Type B pancreatic cell (in vitro differentiated cells): Measurements from ENCODE around the gene ZYG11B. TPM values are rescaled to one million over a fixed set of nuclear protein-coding genes. Genes with fewer than 3 reads are reported as not detected.
"Not testable (repeated sequence)": the region's sequence is repeated elsewhere in the genome, so short reads cannot be mapped to it uniquely, and the experiment has no call there.

Experiments
- DNase-seq: peaks from one replicate; pipeline ENCODE4 v3.0.0; 2021; ENCODE audit warnings: mixed read lengths; ENCODE audit not compliant: unreplicated experiment; ENCODE audit errors: extremely low spot score
- H3K27ac Mint-ChIP-seq: 2 replicates; pipeline ENCODE4 v1.8.0; 2021; ENCODE audit warnings: mild to moderate bottlenecking, mixed read lengths
- H3K27me3 Mint-ChIP-seq: 2 replicates; pipeline ENCODE4 v1.8.0; 2021; ENCODE audit warnings: mixed read lengths
- H3K36me3 Mint-ChIP-seq: 2 replicates; pipeline ENCODE4 v1.8.0; 2021; ENCODE audit warnings: mixed read lengths
- H3K4me1 Mint-ChIP-seq: one replicate; pipeline ENCODE4 v1.8.0; 2021; ENCODE audit warnings: mixed read lengths; ENCODE audit not compliant: unreplicated experiment
- H3K4me3 Mint-ChIP-seq: 2 replicates; pipeline ENCODE4 v1.8.0; 2021; ENCODE audit warnings: mild to moderate bottlenecking, mixed read lengths
- H3K9me3 Mint-ChIP-seq: 2 replicates; pipeline ENCODE4 v1.8.0; 2021; ENCODE audit warnings: mixed read lengths
- total RNA-seq: library from RNA; stranded (reverse); gene quantifications from 2 replicates; pipeline ENCODE4 v1.2.1, GENCODE V29; 2021; ENCODE audit warnings: low replicate concordance
- TF ChIP-seq, protein P1 (sequence below): fragments of 200-600 bp; sonication (generic); conservative IDR thresholded peaks from 2 replicates; pipeline ENCODE4 v1.5.0; 2021; ENCODE audit warnings: antibody characterized with exemption, mild to moderate bottlenecking

Gene ZYG11B
- total RNA-seq, 1 donor from 2014 or later, result 32.3 TPM

DNA sequence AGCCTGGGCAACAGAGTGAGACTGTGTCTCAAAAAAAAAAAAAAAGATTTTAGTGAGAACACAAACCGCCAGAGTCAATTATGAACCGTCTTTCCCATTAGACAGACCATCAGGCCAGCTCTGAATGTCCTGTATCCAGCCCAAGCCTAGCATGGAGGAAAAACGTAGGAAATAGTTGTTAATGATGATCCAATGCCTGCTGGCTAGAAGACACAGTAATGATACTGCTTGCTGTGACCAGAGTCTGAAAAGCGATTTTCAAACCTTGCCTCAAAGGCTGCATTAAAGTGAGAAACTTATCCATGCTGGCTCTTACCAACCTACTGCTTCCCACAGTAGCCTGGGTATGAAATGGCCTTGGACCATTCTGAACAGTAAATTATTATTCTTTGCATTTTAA lies 45.1 kb upstream of the ZYG11B start:
- Mint-ChIP-seq H3K4me1 (peaks cover 21% of the 10 kb centered on the region), H3K36me3 (peaks cover 2% of the 10 kb centered on the region), H3K27ac (no peak overlapping the region), H3K9me3 (no peaks in the 10 kb centered on the region), H3K27me3 (no peaks in the 10 kb centered on the region), H3K4me3 (no peak overlapping the region)
- TF ChIP-seq, protein P1, sequence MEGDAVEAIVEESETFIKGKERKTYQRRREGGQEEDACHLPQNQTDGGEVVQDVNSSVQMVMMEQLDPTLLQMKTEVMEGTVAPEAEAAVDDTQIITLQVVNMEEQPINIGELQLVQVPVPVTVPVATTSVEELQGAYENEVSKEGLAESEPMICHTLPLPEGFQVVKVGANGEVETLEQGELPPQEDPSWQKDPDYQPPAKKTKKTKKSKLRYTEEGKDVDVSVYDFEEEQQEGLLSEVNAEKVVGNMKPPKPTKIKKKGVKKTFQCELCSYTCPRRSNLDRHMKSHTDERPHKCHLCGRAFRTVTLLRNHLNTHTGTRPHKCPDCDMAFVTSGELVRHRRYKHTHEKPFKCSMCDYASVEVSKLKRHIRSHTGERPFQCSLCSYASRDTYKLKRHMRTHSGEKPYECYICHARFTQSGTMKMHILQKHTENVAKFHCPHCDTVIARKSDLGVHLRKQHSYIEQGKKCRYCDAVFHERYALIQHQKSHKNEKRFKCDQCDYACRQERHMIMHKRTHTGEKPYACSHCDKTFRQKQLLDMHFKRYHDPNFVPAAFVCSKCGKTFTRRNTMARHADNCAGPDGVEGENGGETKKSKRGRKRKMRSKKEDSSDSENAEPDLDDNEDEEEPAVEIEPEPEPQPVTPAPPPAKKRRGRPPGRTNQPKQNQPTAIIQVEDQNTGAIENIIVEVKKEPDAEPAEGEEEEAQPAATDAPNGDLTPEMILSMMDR, result no peak
- no peak for DNase-seq

DNA sequence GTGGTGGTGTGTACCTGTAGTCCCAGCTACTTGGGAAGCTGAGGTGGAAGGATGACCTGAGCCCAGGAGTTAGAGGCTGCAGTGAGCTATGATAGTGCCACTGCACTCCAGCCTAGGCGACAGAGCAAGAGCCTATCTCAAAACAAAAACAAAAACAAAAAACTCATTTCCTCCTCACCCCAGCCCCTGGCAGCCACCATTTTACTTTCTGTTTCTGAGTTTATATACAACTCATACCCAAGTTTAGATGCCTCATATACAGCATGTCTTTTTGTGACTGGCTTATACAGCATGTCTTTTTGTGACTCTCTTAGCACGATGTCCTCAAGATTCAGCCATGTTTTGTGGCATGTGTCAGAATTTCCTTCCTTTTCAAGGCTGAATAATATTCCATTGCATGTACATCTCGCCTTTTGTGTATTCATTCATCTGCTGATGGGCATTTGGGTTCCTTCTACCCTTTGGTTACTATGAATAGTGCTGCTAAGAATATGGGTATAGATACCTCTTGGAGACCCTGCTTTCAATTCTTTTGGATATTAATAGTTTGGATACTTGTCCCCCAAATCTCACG lies 42.8 kb upstream of the ZYG11B start:
- H3K36me3 Mint-ChIP-seq, result peaks cover 4% of the 10 kb centered on the region
- peaks cover 15% of the 10 kb centered on the region for H3K4me1 Mint-ChIP-seq
- no peaks in the 10 kb centered on the region for H3K27me3 Mint-ChIP-seq
- no peaks in the 10 kb centered on the region for H3K9me3 Mint-ChIP-seq
- DNase-seq, result no peak
- TF ChIP-seq, protein P1, result no peak
- no peak overlapping the region for H3K4me3 Mint-ChIP-seq
- no peak overlapping the region for H3K27ac Mint-ChIP-seq

DNA sequence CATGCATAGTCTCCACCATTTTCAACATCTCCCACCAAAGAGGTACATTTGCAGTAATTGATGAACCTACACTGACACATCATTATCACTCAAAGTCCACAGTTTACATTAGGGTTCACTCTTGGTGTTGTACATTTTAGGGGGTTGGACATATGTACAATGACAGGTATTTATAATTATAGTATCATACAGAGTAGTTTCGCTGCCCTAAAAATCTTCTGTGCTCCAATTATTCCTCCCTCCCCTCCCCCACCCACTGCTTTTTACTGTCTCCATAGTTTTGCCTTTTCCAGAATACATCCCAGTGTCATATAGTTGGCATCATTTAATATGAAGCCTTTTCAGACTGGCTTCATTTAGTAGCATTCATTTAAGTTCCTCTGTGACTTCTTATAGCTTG lies 41.7 kb upstream of the ZYG11B start:
- TF ChIP-seq, protein P1, result no peak
- H3K4me3 Mint-ChIP-seq, result no peak overlapping the region
- no peak for DNase-seq
- no peaks in the 10 kb centered on the region for H3K27me3 Mint-ChIP-seq
- peaks cover 4% of the 10 kb centered on the region for H3K36me3 Mint-ChIP-seq
- no peak overlapping the region for H3K27ac Mint-ChIP-seq
- peaks cover 7% of the 10 kb centered on the region for H3K4me1 Mint-ChIP-seq
- H3K9me3 Mint-ChIP-seq, result no peaks in the 10 kb centered on the region

DNA sequence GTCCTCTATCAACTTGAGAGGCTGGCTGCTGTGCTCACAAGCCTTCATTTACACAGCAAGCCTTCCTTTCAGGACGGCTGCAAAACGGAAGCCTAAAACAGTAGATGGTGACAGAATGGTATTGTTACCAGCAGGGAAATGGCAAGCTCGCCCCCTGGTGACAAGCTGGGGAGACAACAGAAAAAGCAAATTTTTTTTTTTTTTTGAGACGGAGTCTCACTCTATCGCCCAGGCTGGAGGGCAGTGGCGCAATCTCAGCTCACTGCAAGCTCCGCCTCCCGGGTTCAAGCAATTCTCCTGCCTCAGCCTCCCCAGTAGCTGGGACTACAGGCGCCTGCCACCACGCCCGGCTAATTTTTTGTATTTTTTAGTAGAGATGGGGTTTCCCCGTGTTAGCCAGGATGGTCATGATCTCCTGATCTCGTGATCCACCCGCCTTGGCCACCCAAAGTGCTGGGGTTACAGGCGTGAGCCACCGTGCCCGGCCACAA lies 39.9 kb upstream of the ZYG11B start:
- not testable (repeated sequence) for H3K9me3 Mint-ChIP-seq, H3K36me3 Mint-ChIP-seq, H3K27ac Mint-ChIP-seq, H3K4me1 Mint-ChIP-seq, H3K4me3 Mint-ChIP-seq, H3K27me3 Mint-ChIP-seq
- TF ChIP-seq, protein P1, result peak; percentile 90
- peak; percentile 78 for DNase-seq

DNA sequence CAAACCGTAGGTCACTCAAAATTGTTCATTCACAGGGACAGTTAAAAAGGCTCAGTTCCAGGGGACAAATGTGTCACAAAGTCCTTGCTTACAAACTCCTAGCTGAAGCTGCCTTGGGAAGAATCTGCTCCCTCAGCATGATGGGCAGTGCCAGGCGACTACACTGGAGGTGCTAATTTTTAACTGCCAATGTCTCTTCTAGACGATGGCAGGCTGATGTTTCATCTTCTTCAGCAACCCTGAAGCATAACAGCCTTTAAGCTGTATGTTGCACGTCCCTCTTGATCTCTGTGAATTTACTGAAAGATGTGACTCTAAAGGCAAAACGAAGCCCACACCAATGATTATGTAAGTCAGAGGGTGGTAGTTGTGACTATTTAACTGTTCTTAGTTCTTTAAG lies 39.4 kb upstream of the ZYG11B start:
- Mint-ChIP-seq H3K36me3 (peaks cover 6% of the 10 kb centered on the region), H3K4me1 (peaks cover 4% of the 10 kb centered on the region), H3K9me3 (no peaks in the 10 kb centered on the region), H3K27me3 (no peaks in the 10 kb centered on the region), H3K27ac (no peak overlapping the region), H3K4me3 (no peak overlapping the region)
- no peak for DNase-seq
- TF ChIP-seq, protein P1, result no peak
